K562 (cell line): Measurements from ENCODE around the gene SMARCD2. TPM values are rescaled to one million over a fixed set of nuclear protein-coding genes. Genes with fewer than 3 reads are reported as not detected.

Experiments used
- ARNT ChIP-seq, 2 experiments: fragments of 450-650 bp; IDR thresholded peaks; 2 replicates each; pipeline ENCODE4 v1.6.1; 2016; ENCODE audit warnings: mild to moderate bottlenecking in 1 of 2
- CXXC5 ChIP-seq: fragments of 250-450 bp; sonication (Bioruptor Pico); IDR thresholded peaks from 2 replicates; pipeline ENCODE4 v1.8.0; 2022; ENCODE audit warnings: inconsistent platforms, mild to moderate bottlenecking, moderate library complexity
- E2F3 ChIP-seq: fragments of 250-450 bp; sonication (Bioruptor Pico); IDR thresholded peaks from 2 replicates; pipeline ENCODE4 v1.4.0; 2020; ENCODE audit warnings: mild to moderate bottlenecking
- FOXA1 ChIP-seq: fragments of 450-650 bp; IDR thresholded peaks from 2 replicates; pipeline ENCODE4 v1.6.1; 2016; ENCODE audit warnings: mild to moderate bottlenecking, borderline replicate concordance
- FOXJ3 ChIP-seq: sonication (generic); formaldehyde crosslinking; IDR thresholded peaks from 2 replicates; pipeline ENCODE4 v1.4.0; 2020; ENCODE audit warnings: mild to moderate bottlenecking, missing genetic modification reagents
- HDAC1 ChIP-seq, 2 experiments: fragments of 450-650 bp; IDR thresholded peaks; 2 replicates each; pipeline ENCODE4 v1.6.1; 2016 to 2017; ENCODE audit warnings: inconsistent platforms in 1 of 2, mild to moderate bottlenecking in 1 of 2, moderate library complexity in 1 of 2
- ID3 ChIP-seq, 2 experiments: fragments of 250-450 bp in 1 of 2; fragments of 450-650 bp in 1 of 2; sonication (Bioruptor Pico) in 1 of 2; IDR thresholded peaks; 2 replicates each; pipeline versions ENCODE4 v1.6.1 to v1.8.0; 2016 to 2021; ENCODE audit warnings: mild to moderate bottlenecking in 2 of 2, moderate library complexity in 2 of 2, missing compliant biosample characterization in 1 of 2, missing genetic modification characterization in 1 of 2
- ILK ChIP-seq: fragments of 450-650 bp; IDR thresholded peaks from 2 replicates; pipeline ENCODE4 v1.6.1; 2016; ENCODE audit warnings: missing genetic modification characterization, low read depth, mild to moderate bottlenecking, missing compliant biosample characterization, moderate library complexity, borderline replicate concordance
- JUNB ChIP-seq: fragments of 450-650 bp; formaldehyde crosslinking; conservative IDR thresholded peaks from 2 replicates; pipeline ENCODE4 v1.4.0; 2020; ENCODE audit warnings: mild to moderate bottlenecking
- NEUROD1 ChIP-seq: fragments of 150-350 bp; IDR thresholded peaks from 2 replicates; pipeline ENCODE4 v1.6.1; 2014; ENCODE audit warnings: borderline replicate concordance, low read length, low read depth; ENCODE audit not compliant: partially characterized antibody
- PRDM10 ChIP-seq: fragments of 450-650 bp; IDR thresholded peaks from 2 replicates; pipeline ENCODE4 v1.6.1; 2018; ENCODE audit not compliant: partially characterized antibody
- SMAD3 ChIP-seq: fragments of 450-650 bp; formaldehyde crosslinking; conservative IDR thresholded peaks from 2 replicates; pipeline ENCODE4 v1.4.0; 2020; ENCODE audit warnings: mild to moderate bottlenecking
- SMC3 ChIP-seq: conservative IDR thresholded peaks from 2 replicates; pipeline ENCODE4 v1.6.1; 2011; ENCODE audit warnings: low read depth, low read length, improper control_type of control experiment; ENCODE audit not compliant: insufficient read depth
- TEAD4 ChIP-seq, 2 experiments: sonication (generic) in 1 of 2; formaldehyde crosslinking in 1 of 2; IDR thresholded peaks; 2 replicates each; pipeline versions ENCODE4 v1.6.1 to v1.8.0; 2012 to 2022; ENCODE audit warnings: borderline replicate concordance in 1 of 2, inconsistent platforms in 1 of 2, low read length in 1 of 2, mild to moderate bottlenecking in 1 of 2, missing genetic modification reagents in 1 of 2
- ZC3H8 ChIP-seq: fragments of 450-650 bp; IDR thresholded peaks from 2 replicates; pipeline ENCODE4 v1.6.1; 2017
- ZKSCAN3 ChIP-seq: fragments of 250-450 bp; sonication (Bioruptor Pico); IDR thresholded peaks from 2 replicates; pipeline ENCODE4 v1.4.0; 2020
- ZNF274 ChIP-seq: IDR thresholded peaks from 2 replicates; pipeline ENCODE4 v1.6.1; 2011; ENCODE audit warnings: low read depth, mild to moderate bottlenecking, low read length, moderate library complexity, borderline replicate concordance
- polyA plus RNA-seq, 8 experiments: library from polyadenylated mRNA; depleted of rRNA in 4 of 8; stranded (reverse) in 5 of 8; unstranded in 3 of 8; fragments of >200 nt; fragmentation: Nextera tagmentation in 2 of 8; fragmentation: Illumina TruSeq in 1 of 8; extraction: Ambion mirVana in 2 of 8; extraction: Trizol in 1 of 8; gene quantifications; 2 replicates each; pipeline versions ENCODE4 v1.2.1 to v1.2.3, GENCODE V29; 2011 to 2014; ENCODE audit warnings: inconsistent platforms in 1 of 8, missing spikeins in 1 of 8
- total RNA-seq, 7 experiments: library from RNA; depleted of rRNA in 6 of 7; stranded (reverse); fragments of >200 nt in 6 of 7; fragmentation: Illumina TruSeq in 2 of 7; extraction: Trizol in 2 of 7; gene quantifications; 2 replicates each; pipeline versions ENCODE4 v1.2.1 to v1.2.3, GENCODE V29; 2011 to 2021; ENCODE audit warnings: low replicate concordance in 1 of 7
- TF ChIP-seq, protein P1 (sequence below): sonication (generic); formaldehyde crosslinking; IDR thresholded peaks from 2 replicates; pipeline ENCODE4 v1.8.0; 2022; ENCODE audit warnings: missing genetic modification reagents, mild to moderate bottlenecking, borderline replicate concordance
- TF ChIP-seq, protein P2 (sequence below), 2 experiments: fragments of 150-350 bp in 1 of 2; IDR thresholded peaks; 2 replicates each; pipeline ENCODE4 v1.6.1; 2012 to 2016; ENCODE audit warnings: low read depth in 2 of 2, low read length in 2 of 2, mild to moderate bottlenecking in 1 of 2, moderate library complexity in 1 of 2

Gene SMARCD2
- total and polyA plus RNA-seq, 9 of the 15 experiments (the other 6 are each of a cell fraction or from before 2014, with no cell fraction given) = 1.7 to 114 (median 90.3) TPM

DNA sequence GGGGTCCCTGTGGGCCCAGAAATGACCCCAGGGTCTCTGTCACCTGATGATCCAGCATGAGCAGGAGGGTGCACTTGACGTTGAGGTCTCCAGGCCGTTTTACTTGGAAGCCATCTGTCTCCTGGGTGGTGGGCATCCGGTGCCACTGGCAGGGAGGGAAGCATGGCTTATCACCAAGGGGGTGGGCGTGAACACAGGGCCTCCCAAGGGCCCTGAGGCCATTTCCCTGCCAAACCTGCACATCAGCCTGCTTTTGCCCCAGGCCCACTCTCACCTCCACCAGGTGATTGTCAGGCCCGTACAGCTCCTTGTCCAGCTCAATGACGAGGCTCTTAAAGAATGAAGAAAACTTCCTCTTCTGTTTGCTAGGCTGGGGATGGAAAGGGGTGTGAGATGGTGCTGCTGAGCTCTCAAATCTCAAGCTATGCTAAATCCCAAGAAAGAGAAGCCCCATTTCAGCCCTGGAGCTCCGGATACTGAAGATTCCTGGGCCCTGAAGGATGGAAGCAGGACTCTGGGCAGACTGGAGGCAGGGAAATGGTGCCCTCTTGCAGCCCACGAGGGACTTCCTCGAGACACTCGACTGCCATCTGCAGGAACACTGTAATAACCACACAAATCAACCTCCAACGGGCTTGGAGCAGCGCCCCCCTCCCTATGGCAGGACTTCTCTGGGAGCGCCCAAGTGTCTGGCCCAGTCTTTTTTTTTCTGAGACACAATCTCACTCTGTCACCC, 7.9 kb downstream of the SMARCD2 start (continued):
- TF ChIP-seq PRDM10 = peak; percentile 62
- no peak for TF ChIP-seq NEUROD1
- no peak for TF ChIP-seq ZKSCAN3 (CRISPR knock-in tag)
- no peak for TF ChIP-seq ILK (tag)
- TF ChIP-seq, protein P1, sequence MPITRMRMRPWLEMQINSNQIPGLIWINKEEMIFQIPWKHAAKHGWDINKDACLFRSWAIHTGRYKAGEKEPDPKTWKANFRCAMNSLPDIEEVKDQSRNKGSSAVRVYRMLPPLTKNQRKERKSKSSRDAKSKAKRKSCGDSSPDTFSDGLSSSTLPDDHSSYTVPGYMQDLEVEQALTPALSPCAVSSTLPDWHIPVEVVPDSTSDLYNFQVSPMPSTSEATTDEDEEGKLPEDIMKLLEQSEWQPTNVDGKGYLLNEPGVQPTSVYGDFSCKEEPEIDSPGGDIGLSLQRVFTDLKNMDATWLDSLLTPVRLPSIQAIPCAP = no peak
- TF ChIP-seq SMAD3 = no peak
- TF ChIP-seq ZC3H8 = no peak
- no peak for TF ChIP-seq JUNB (CRISPR knock-in tag)
- TF ChIP-seq E2F3 = no peak
- TF ChIP-seq ID3 (CRISPR knock-in tag; IDR thresholded peaks at IDR 0.05) = no peak
- no peak for TF ChIP-seq ID3 (tag; IDR thresholded peaks at IDR 0.05)
- no peak for TF ChIP-seq CXXC5 (CRISPR knock-in tag)
- TF ChIP-seq FOXA1 = no peak
- no peak for TF ChIP-seq TEAD4 (IDR thresholded peaks at IDR 0.05; ENCODE audit: low read length)
- no peak for TF ChIP-seq TEAD4 (CRISPR knock-in tag; IDR thresholded peaks at IDR 0.05; ENCODE audit: borderline replicate concordance)
- TF ChIP-seq SMC3 = peak; percentile 25; the same call in 1 of the 2 replicates
- no peak for TF ChIP-seq HDAC1 (IDR thresholded peaks at IDR 0.05)
- no peak for TF ChIP-seq FOXJ3 (CRISPR knock-in tag)
- TF ChIP-seq, protein P2, sequence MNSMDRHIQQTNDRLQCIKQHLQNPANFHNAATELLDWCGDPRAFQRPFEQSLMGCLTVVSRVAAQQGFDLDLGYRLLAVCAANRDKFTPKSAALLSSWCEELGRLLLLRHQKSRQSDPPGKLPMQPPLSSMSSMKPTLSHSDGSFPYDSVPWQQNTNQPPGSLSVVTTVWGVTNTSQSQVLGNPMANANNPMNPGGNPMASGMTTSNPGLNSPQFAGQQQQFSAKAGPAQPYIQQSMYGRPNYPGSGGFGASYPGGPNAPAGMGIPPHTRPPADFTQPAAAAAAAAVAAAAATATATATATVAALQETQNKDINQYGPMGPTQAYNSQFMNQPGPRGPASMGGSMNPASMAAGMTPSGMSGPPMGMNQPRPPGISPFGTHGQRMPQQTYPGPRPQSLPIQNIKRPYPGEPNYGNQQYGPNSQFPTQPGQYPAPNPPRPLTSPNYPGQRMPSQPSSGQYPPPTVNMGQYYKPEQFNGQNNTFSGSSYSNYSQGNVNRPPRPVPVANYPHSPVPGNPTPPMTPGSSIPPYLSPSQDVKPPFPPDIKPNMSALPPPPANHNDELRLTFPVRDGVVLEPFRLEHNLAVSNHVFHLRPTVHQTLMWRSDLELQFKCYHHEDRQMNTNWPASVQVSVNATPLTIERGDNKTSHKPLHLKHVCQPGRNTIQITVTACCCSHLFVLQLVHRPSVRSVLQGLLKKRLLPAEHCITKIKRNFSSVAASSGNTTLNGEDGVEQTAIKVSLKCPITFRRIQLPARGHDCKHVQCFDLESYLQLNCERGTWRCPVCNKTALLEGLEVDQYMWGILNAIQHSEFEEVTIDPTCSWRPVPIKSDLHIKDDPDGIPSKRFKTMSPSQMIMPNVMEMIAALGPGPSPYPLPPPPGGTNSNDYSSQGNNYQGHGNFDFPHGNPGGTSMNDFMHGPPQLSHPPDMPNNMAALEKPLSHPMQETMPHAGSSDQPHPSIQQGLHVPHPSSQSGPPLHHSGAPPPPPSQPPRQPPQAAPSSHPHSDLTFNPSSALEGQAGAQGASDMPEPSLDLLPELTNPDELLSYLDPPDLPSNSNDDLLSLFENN (IDR thresholded peaks at IDR 0.05; ENCODE audit: low read depth in 2 of 2, low read length in 2 of 2) = no peak
- TF ChIP-seq ZNF274 = no peak
- no peak for TF ChIP-seq ARNT (IDR thresholded peaks at IDR 0.05)
